ENCODE data around the gene NTM.

The NTM gene

DNA sequence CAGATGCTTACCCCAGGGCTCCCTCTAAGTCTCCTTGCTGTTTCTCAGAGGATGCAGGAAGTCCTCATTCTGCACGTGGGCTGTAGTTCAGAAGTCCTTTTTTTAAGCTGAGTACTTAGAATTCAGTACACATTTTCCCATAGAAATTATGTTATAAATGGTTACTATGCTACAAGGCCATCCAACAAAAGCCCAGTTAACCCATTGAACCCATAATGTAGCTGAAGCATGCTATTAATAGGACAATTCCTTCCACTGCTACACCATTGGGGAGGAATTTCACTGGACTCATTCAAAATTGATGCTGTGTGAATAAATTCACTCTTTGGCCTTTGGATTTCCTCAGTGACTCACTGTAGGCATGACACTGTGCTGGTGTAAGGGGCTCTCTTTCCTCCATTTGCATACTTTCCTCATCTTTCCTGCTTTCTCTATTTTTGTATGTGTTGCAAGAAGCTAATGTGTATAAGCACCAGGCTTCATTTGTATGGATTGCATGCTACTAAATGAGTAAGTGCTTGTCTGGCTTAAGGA, 148.0 kb downstream of the NTM start:
- Histone ChIP-seq H3K4me1 (ENCODE audit: low read length) (no peaks in the 10 kb centered on the region), H3K9ac (ENCODE audit: low read length) (no peak overlapping the region), H2AFZ (ENCODE audit: low read depth, low read length) (no peak overlapping the region), H3K36me3 (replicated peaks; ENCODE audit: low read depth, low read length) (no peaks in the 10 kb centered on the region), H4K20me1 (ENCODE audit: insufficient read depth, low read length) (no peaks in the 10 kb centered on the region), H3K79me2 (ENCODE audit: low read length) (no peaks in the 10 kb centered on the region), H3K27me3 (ENCODE audit: low read depth, low read length) (peaks cover 64% of the 10 kb centered on the region), H3K4me2 (ENCODE audit: low read length) (no peak overlapping the region), H3K9me3 (ENCODE audit: insufficient read depth, low read length) (no peaks in the 10 kb centered on the region), H3K27ac (ENCODE audit: low read length) (no peak overlapping the region), H3K4me3 (ENCODE audit: low read length) (no peak overlapping the region)
- TF ChIP-seq CTCF (IDR thresholded peaks at IDR 0.05; ENCODE audit: low read depth, low read length) (no peak), EZH2phosphoT487 (IDR thresholded peaks at IDR 0.05; ENCODE audit: low read depth) (no peak)

DNA sequence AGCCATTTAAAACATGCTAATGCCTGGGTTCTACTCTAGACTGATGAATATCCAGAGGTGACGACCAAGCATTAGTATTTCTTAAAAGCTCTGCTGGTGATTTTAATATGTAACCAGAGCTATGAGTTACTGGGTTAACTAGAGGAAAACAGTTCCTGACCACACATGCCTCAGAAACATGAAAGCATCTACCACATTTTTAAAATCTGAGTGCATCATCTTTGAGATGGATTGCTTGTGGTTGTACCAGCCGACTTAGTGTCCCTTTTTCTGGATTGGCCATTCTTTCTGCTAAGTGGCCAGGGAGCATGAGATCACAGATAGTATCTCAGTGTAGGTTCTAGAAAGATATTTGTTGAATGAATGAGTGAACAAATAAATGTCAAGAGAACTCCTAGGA, 152.4 kb downstream of the NTM start:
- Histone ChIP-seq H3K27ac (ENCODE audit: low read length) (no peak overlapping the region), H2AFZ (ENCODE audit: low read depth, low read length) (no peak overlapping the region), H3K9ac (ENCODE audit: low read length) (no peak overlapping the region), H4K20me1 (ENCODE audit: insufficient read depth, low read length) (no peaks in the 10 kb centered on the region), H3K9me3 (ENCODE audit: insufficient read depth, low read length) (no peaks in the 10 kb centered on the region), H3K4me3 (ENCODE audit: low read length) (no peak overlapping the region), H3K4me1 (ENCODE audit: low read length) (no peaks in the 10 kb centered on the region), H3K4me2 (ENCODE audit: low read length) (no peak overlapping the region), H3K27me3 (ENCODE audit: low read depth, low read length) (peaks cover 59% of the 10 kb centered on the region), H3K36me3 (replicated peaks; ENCODE audit: low read depth, low read length) (no peaks in the 10 kb centered on the region), H3K79me2 (ENCODE audit: low read length) (no peaks in the 10 kb centered on the region)
- no peak for TF ChIP-seq EZH2phosphoT487 (IDR thresholded peaks at IDR 0.05; ENCODE audit: low read depth)
- no peak for TF ChIP-seq CTCF (IDR thresholded peaks at IDR 0.05; ENCODE audit: low read depth, low read length)

DNA sequence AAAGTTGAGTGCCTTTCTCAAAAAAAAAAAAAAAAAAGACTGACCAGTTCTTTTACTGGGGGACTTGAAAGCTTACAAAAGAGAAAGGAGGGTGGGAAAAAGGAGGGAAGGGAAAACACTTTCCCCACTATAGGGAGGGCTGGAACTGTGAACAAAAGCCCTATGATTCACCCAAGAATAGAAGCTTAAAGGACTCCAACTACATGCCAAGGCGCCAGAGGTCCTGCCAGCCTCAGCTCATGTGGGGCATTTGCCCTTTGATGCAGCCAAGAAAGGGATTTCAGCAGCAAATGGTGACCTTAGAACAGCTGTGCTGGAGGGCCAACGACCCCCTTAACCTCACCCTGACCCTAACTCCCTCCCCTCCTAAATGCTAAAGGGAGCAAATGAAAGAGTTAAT, 160.0 kb downstream of the NTM start:
- H3K79me2 ChIP-seq (ENCODE audit: low read length) = no peaks in the 10 kb centered on the region
- H3K9me3 ChIP-seq (ENCODE audit: insufficient read depth, low read length) = no peaks in the 10 kb centered on the region
- H3K27ac ChIP-seq (ENCODE audit: low read length) = no peak overlapping the region
- H3K36me3 ChIP-seq (replicated peaks; ENCODE audit: low read depth, low read length) = no peaks in the 10 kb centered on the region
- no peak overlapping the region for H3K4me2 ChIP-seq (ENCODE audit: low read length)
- H4K20me1 ChIP-seq (ENCODE audit: insufficient read depth, low read length) = no peaks in the 10 kb centered on the region
- H3K4me1 ChIP-seq (ENCODE audit: low read length) = peaks cover 13% of the 10 kb centered on the region
- H3K9ac ChIP-seq (ENCODE audit: low read length) = no peak overlapping the region
- TF ChIP-seq EZH2phosphoT487 (IDR thresholded peaks at IDR 0.05; ENCODE audit: low read depth) (no peak), CTCF (IDR thresholded peaks at IDR 0.05; ENCODE audit: low read depth, low read length) (no peak)
- H3K27me3 ChIP-seq (ENCODE audit: low read depth, low read length) = peaks cover 78% of the 10 kb centered on the region
- no peak overlapping the region for H3K4me3 ChIP-seq (ENCODE audit: low read length)
- no peak overlapping the region for H2AFZ ChIP-seq (ENCODE audit: low read depth, low read length)

DNA sequence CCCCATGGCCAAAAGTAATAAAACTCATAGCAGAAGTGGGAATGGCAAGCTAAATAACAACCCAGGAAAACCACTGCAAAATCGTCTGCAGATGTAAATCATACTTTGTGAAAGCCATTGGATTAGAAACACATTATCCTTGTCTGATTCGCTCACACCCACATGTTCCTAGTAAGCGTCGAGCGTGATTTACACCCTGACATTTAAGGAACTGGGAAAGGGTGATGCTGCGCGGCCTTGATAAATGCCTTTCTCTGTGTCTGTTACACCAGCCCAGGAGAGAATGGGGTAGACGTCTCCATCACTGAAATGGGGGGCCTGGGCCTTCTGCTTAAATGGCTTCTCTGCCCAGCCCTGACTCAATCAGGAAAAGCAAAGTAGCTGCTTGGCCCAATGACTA, 162.7 kb downstream of the NTM start:
- Histone ChIP-seq H3K9me3 (ENCODE audit: insufficient read depth, low read length) (no peaks in the 10 kb centered on the region), H3K36me3 (replicated peaks; ENCODE audit: low read depth, low read length) (no peaks in the 10 kb centered on the region), H4K20me1 (ENCODE audit: insufficient read depth, low read length) (no peaks in the 10 kb centered on the region), H2AFZ (ENCODE audit: low read depth, low read length) (no peak overlapping the region), H3K9ac (ENCODE audit: low read length) (no peak overlapping the region), H3K27ac (ENCODE audit: low read length) (no peak overlapping the region), H3K4me2 (ENCODE audit: low read length) (no peak overlapping the region), H3K27me3 (ENCODE audit: low read depth, low read length) (peaks cover 68% of the 10 kb centered on the region), H3K4me3 (ENCODE audit: low read length) (no peak overlapping the region), H3K79me2 (ENCODE audit: low read length) (no peaks in the 10 kb centered on the region), H3K4me1 (ENCODE audit: low read length) (peaks cover 13% of the 10 kb centered on the region)
- TF ChIP-seq EZH2phosphoT487 (IDR thresholded peaks at IDR 0.05; ENCODE audit: low read depth) (no peak), CTCF (IDR thresholded peaks at IDR 0.05; ENCODE audit: low read depth, low read length) (no peak)

Data from OCI-LY3 (cell line).